Right kidney (tissue), 1 donor: ENCODE data around the gene FBXO8.

Experiments used
- DNase-seq: peaks from one replicate; pipeline ENCODE4 v3.0.0-alpha.2; 2016

Gene FBXO8

DNA sequence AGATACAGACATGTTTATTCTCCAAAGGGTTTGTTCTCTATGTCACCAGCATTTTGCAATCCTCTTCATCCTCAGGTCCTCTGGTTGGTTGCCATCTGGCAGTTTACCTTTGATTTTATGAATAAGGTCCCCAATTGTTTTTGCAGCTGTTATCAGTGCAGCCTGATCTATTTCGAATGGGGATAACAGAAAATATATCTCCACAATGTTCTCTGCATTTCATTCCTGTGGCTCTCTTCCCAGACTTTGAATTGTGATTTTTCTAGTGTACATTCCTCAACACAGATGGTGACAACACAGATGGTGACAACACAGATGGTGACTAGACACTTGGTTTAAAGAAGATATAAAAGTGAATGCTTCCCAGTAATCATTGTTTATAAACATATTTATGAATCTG lies 74.1 kb downstream of the FBXO8 start:
- DNase-seq = no peak

DNA sequence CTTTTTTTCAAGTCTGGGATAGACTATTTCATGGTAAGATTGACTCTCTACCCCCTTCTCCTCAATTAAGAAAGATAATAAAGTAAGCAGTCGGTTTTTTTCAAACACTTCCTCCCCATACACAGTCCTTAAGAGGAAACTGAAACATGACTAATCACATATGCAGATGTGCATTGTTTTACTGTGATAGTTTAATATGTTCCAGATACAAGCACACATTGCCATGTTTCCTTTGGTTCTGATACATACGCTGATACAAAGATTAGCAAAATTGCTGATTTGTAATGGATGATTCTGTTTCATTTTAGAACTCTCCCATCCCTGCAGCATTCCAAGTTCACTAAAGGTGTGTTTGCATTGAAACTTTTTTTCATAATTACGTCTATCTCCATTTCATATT lies 76.1 kb downstream of the FBXO8 start:
- DNase-seq = no peak

DNA sequence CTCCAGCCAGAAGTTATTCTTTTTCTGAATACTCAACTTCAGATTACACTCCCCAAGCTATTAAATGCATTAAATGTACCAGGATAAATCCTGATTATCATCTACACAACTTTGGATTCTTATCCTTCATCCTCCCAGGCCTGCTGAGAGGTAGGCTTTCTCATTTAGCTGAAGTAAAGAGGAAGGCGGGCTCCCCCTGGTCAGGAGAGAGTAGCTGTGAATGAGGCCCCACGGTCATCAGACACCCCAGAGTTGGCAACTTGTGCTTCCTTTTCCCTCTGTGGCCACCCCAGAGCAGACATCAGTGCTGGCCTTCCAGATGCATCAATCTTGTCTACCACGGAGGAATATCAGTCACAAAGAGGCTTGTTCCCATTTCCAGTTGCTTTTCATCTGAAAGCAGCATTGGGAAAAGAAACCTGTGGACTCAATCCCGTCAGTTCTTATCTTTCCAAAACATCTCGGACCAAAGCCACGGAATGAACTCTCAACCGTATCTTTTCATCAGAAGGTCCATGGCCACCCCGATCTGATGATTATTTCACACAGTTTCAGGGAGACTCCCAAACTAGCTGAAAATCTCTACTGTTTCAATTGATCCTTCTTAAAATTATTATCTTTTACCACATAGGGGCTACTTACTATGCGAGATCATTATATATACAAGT lies 79.2 kb downstream of the FBXO8 start:
- no peak for DNase-seq

DNA sequence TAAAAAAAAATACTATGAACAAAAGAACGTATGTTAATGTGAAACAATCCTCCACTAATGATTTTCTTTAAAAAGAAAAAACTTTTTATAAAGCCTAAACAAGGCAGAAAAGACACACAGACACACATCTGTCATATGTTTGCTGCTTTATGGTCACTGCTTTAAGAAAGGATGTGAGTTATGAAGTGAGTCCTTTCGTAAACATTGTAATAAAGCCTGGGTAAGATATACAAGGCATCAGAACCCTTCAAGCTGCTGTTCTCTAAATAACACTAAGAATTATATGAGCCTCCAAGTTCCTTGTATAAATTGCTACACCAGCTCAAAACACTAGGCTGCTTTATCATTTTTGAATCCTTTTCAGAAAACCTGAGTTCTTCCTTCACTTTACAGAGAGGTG lies 81.6 kb downstream of the FBXO8 start:
- DNase-seq = no peak

DNA sequence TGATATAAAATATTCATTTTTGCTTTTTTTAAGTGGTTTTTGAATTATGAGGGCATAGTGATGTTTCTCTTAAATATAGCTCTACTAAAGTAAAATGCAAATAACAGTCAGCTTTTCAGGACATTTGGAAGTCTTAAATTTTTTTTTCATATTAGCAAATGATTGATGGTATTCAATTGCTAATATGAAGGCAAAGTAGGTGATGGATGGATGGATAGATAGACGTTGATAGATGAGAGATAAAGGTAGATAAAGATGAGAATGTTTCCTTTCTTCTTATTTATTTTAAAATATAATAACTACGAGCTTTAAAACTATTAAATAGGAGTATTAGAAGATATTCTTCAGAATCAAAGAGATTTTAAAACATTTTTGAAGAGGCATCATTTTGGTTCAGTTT lies 83.7 kb downstream of the FBXO8 start:
- no peak for DNase-seq

DNA sequence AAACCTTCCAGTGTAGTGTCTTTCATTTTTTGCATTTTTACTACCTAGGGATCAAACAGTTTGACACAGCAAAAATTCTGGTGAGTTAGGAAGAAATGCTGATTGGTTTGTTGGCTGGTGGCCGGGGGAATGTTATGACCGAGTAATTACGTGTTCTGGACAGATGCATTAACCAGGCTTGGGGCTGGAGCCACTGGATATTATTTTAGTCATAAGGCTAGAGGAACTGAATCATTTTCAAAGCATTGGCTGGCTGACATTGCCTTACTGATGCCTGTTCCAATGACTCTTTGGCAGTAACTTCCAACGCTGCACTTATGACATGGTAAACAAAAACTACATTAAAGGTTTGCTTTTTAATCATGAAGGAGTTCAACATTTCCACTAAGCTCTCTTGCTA lies 84.6 kb downstream of the FBXO8 start:
- DNase-seq = no peak

DNA sequence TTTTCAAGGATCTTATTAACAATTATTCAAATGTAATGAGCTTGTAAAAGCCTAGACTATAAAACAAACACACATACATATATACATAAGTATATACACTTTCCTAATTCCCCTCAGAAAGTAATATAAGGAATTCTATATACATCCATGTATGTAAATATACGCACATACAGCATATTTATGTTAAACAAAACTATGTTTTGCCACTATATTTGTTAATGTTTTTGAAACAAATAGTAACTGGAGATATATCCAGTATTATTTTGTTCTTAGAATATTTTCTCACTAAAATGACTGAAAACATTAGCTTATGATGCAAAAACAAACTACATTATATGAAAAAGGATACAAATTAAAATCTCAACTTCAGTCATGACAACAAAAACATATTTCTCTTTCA lies 85.1 kb downstream of the FBXO8 start:
- no peak for DNase-seq

DNA sequence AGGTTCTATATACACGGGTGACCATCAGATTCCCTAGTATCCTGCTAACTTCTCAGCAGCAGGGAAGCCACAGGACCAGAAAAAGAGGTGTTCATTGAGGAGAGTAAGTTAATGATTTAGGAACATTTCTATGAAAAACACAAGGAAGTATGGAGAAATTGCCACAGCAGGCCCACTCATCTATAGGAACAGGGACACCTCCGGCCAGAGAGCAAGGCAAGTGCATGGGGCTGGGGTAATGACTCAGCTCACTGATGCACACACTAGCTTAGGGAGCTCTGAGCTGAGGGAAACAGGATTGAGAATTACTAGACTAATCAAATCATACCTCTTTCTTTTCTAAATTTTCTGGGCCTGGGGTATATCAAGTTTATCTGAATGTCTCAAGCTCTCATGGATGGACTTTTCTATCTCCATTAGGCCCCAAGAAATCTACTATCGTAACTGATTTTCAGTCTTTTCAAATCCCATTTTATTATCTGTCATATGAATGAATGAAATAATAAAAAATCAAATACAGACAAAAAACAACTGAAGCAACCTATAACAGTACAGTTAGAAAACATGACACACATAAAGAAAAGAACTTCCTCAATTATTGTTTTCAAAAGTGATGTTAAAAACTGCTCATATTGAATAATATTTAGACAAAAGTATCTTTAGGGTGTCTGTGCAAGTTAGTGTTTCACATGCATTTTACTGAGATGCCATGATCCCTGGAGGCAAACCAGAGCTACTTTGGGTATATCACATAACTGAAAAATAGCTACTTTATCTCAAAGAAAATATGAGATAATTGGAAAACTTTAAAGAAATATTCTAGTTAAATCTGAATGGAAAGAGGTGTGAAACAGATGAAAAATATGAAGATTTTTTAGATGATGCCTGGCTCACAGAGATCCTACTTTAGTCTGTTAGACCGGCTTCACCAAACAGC lies 89.8 kb downstream of the FBXO8 start:
- DNase-seq = no peak

DNA sequence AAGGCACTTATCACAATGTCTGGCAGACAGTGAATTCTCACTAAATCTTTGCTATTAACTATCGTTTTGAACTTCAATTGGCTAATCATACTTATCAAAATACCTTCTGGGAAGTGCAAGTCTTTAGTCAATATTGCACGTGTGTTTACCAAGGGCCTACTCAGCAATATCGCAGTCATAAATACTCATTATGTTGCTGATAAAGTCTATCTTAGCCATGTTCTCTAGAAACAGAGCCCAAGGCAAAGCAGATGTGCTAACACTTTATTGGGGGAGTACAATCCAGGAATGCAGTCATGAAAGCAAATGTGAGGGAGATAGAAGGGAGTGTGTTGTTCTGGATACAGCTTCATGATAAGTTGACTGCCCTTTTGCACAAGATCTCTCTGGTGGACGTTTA lies 90.5 kb downstream of the FBXO8 start:
- DNase-seq = no peak

DNA sequence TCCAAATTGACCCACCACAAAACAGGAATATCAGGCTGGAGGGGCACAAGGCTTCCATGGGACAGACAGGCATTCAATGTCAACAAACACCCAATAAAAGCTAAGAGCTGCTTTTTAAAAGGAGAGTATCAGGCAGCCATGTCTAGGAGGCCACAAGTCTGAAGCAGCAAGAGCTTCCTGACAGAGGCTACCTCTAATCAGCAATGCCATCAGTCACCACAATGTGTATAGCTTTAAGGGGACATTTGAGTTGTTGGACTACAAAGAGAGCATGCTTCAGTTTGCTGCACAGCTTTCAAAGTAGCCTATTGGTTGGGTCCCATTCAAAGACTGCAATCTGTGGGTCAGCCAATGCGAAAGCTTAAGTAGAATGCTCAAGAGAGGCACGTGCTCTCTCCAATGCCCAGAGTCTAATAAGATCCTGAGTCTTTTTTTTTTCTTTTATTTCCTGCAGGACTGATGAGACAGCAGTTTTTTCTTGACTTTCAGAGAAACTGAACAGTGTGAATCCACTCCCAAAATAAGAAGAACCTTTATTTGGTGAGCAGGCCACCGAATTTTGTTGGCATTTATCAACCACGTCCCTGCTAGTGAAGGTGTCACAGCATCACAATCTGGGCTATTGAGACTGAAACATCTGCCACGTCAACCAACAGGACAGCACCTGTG lies 92.5 kb downstream of the FBXO8 start:
- no peak for DNase-seq

DNA sequence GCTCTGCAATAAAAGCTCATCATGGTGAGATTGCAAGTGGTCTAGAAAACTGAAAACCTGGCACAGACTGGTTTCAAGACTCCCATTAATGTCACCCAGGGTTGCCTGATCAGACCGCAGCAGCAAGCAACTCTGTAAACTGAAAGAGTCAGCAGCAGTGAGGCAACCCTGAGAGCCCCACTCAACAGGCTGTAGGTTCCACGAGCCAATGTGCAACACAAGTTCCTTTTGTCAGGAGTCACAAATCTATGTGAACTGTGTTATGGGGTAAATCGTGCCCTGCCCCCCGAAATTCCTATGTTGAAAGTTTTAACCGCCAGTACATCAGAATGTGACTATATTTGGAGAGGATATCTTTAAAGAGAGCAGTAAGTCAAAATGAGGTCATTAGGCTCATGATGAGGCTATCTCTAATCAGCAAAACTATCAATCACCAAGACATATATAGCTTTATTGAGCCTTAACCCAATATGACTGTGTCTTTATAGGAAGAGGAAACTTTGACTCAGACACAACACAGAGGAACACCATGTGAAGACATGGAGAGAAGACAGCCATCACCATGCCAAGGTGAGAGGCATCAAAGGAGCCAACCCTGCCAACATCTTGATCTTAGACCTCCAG lies 94.0 kb downstream of the FBXO8 start:
- no peak for DNase-seq
